ENCODE data around the gene CACUL1.

- TF ChIP-seq, protein P1, sequence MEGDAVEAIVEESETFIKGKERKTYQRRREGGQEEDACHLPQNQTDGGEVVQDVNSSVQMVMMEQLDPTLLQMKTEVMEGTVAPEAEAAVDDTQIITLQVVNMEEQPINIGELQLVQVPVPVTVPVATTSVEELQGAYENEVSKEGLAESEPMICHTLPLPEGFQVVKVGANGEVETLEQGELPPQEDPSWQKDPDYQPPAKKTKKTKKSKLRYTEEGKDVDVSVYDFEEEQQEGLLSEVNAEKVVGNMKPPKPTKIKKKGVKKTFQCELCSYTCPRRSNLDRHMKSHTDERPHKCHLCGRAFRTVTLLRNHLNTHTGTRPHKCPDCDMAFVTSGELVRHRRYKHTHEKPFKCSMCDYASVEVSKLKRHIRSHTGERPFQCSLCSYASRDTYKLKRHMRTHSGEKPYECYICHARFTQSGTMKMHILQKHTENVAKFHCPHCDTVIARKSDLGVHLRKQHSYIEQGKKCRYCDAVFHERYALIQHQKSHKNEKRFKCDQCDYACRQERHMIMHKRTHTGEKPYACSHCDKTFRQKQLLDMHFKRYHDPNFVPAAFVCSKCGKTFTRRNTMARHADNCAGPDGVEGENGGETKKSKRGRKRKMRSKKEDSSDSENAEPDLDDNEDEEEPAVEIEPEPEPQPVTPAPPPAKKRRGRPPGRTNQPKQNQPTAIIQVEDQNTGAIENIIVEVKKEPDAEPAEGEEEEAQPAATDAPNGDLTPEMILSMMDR (IDR thresholded peaks at IDR 0.05; ENCODE audit: poor library complexity) = no peak
- TF ChIP-seq EZH2 (IDR thresholded peaks at IDR 0.05; ENCODE audit: borderline replicate concordance) (no peak), EZH2phosphoT487 (IDR thresholded peaks at IDR 0.05; ENCODE audit: low read depth, severe bottlenecking, unreplicated experiment) (no peak)
Measured at GRCh38 chr10:118698421-118698820, 56.3 kb downstream of the CACUL1 start.

Data from hepatocyte (in vitro differentiated cells).